OCI-M2 (cell line): ENCODE measurements around the gene SOX18.
"Not testable (repeated sequence)": the region's sequence is repeated elsewhere in the genome, so short reads cannot be mapped to it uniquely, and the experiment has no call there.

Experiments
- DNase-seq: peaks from one replicate; lab custom pipeline; 2025; ENCODE audit not compliant: unreplicated experiment; lab: John Stamatoyannopoulos, UW

Gene SOX18

GRCh38 chr20:64049060-64049877 lies at the start of gene SOX18:
SOX18 (minus strand) TSS chr20:64049639; CDS start chr20:64049516, 123 bp downstream.
- DNase-seq, result no peak

GRCh38 chr20:64098471-64099013 lies 49.1 kb upstream of the SOX18 start:
- DNase-seq, result no peak

- no peak for DNase-seq
Measured at GRCh38 chr20:64096535-64096934, 47.1 kb upstream of the SOX18 start.

GRCh38 chr20:64095927-64096326 lies 46.5 kb upstream of the SOX18 start:
- no peak for DNase-seq

- DNase-seq, result no peak
Measured at GRCh38 chr20:64095455-64095854, 46.0 kb upstream of the SOX18 start.

- no peak for DNase-seq
Measured at GRCh38 chr20:64093013-64093503, 43.6 kb upstream of the SOX18 start.

GRCh38 chr20:64092258-64093012 lies 43.0 kb upstream of the SOX18 start:
- DNase-seq, result no peak

- no peak for DNase-seq
Measured at GRCh38 chr20:64091770-64092169, 42.3 kb upstream of the SOX18 start.

- no peak for DNase-seq
Measured at GRCh38 chr20:64091340-64091739, 41.9 kb upstream of the SOX18 start.

- DNase-seq, result no peak
Measured at GRCh38 chr20:64090165-64090564, 40.7 kb upstream of the SOX18 start.

- DNase-seq, result not testable (repeated sequence)
Measured at GRCh38 chr20:64088586-64088985, 39.1 kb upstream of the SOX18 start.

GRCh38 chr20:64087226-64087825 lies 37.9 kb upstream of the SOX18 start:
- DNase-seq, result not testable (repeated sequence)

- no peak for DNase-seq
Measured at GRCh38 chr20:64086801-64087200, 37.4 kb upstream of the SOX18 start.

- DNase-seq, result no peak
Measured at GRCh38 chr20:64084685-64085152, 35.3 kb upstream of the SOX18 start.

GRCh38 chr20:64083804-64084684 lies 34.6 kb upstream of the SOX18 start, which contains the start of gene LKAAEAR1:
LKAAEAR1 (minus strand) TSS chr20:64084398; CDS start chr20:64084219, 179 bp downstream.
- DNase-seq, result no peak

- peak; percentile 52 for DNase-seq
Measured at GRCh38 chr20:64083378-64083803, 34.0 kb upstream of the SOX18 start.

GRCh38 chr20:64082820-64083377 lies 33.5 kb upstream of the SOX18 start:
- DNase-seq, result no peak

GRCh38 chr20:64082126-64082731 lies 32.8 kb upstream of the SOX18 start:
- DNase-seq, result no peak

- DNase-seq, result no peak
Measured at GRCh38 chr20:64081624-64081964, 32.2 kb upstream of the SOX18 start.
